PC-3 (cell line): ENCODE results near the gene ZNF165. TPM values are rescaled to one million over a fixed set of nuclear protein-coding genes. Genes with fewer than 3 reads are reported as not detected.

Experiments used
- ATAC-seq: fragments of 200-7000 bp; cut with Tn5 transposase; 2 replicates; pipeline ENCODE4 v1.9.1; 2020; ENCODE audit warnings: mild to moderate bottlenecking, moderate library complexity
- BruUV-seq: library from RNA; stranded (reverse); fragments of 400-500 nt; replicated peaks from 2 replicates; lab custom pipeline; 2021; lab: Mats Ljungman, UMichigan
- CTCF ChIA-PET: fragments of 300-600 bp; sonication (Branson Sonifier 250); formaldehyde crosslinking; loops from one replicate; lab custom pipeline; 2022; ENCODE audit warnings: antibody characterized with exemption; lab: Charles Lee
- POLR2A ChIA-PET: fragments of 300-600 bp; sonication (Branson Sonifier 250); formaldehyde crosslinking; loops from one replicate; lab custom pipeline; 2022; ENCODE audit warnings: antibody characterized with exemption; ENCODE audit not compliant: unreplicated experiment; lab: Charles Lee
- DNase-seq: peaks from one replicate; pipeline ENCODE4 v3.0.0-alpha.2; 2015
- H2AFZ ChIP-seq: fragments of 300-600 bp; sonication (generic); 2 replicates; pipeline ENCODE4 v1.6.0; 2016; ENCODE audit warnings: antibody characterized with exemption, low read length
- H3F3A ChIP-seq: fragments of 300-600 bp; sonication (generic); one replicate; pipeline ENCODE4 v1.6.0; 2017; ENCODE audit warnings: antibody characterized with exemption, low read length, control low read depth, mild to moderate bottlenecking; ENCODE audit not compliant: unreplicated experiment
- H3K27ac ChIP-seq: fragments of 300-600 bp; sonication (generic); 2 replicates; pipeline ENCODE4 v1.5.1; 2016; ENCODE audit warnings: mild to moderate bottlenecking, low read length
- H3K27me3 ChIP-seq: fragments of 300-600 bp; sonication (generic); 2 replicates; pipeline ENCODE4 v1.6.1; 2016; ENCODE audit warnings: low read length, mixed read lengths
- H3K36me3 ChIP-seq: fragments of 300-600 bp; sonication (generic); 2 replicates; pipeline ENCODE4 v1.6.1; 2016; ENCODE audit warnings: low read depth, mixed run types, low read length, mixed read lengths
- H3K4me1 ChIP-seq: fragments of 300-600 bp; sonication (generic); 2 replicates; pipeline ENCODE4 v1.5.1; 2016; ENCODE audit warnings: low read length; ENCODE audit not compliant: insufficient read depth
- H3K4me2 ChIP-seq: fragments of 300-600 bp; sonication (generic); 2 replicates; pipeline ENCODE4 v1.6.0; 2016; ENCODE audit warnings: low read length
- H3K4me3 ChIP-seq: fragments of 300-600 bp; sonication (generic); 2 replicates; pipeline ENCODE4 v1.5.1; 2016; ENCODE audit warnings: mild to moderate bottlenecking, low read length, mixed read lengths
- H3K79me2 ChIP-seq: fragments of 300-600 bp; sonication (generic); 2 replicates; pipeline ENCODE4 v1.6.1; 2017; ENCODE audit warnings: low read length, mixed read lengths
- H3K9ac ChIP-seq: fragments of 300-600 bp; sonication (generic); 2 replicates; pipeline ENCODE4 v1.6.0; 2016; ENCODE audit warnings: mild to moderate bottlenecking, low read length
- H3K9me2 ChIP-seq: fragments of 300-600 bp; sonication (generic); replicated peaks from 2 replicates; pipeline ENCODE4 v1.6.1; 2016; ENCODE audit warnings: mixed run types, low read length, mixed read lengths
- H3K9me3 ChIP-seq: fragments of 300-600 bp; sonication (generic); 2 replicates; pipeline ENCODE4 v1.6.1; 2016; ENCODE audit warnings: low read length, mixed read lengths
- H4K20me1 ChIP-seq: fragments of 300-600 bp; sonication (generic); 2 replicates; pipeline ENCODE4 v1.6.1; 2016; ENCODE audit warnings: low read length, mixed read lengths
- EZH2 ChIP-seq: fragments of 300-600 bp; sonication (generic); IDR thresholded peaks from one replicate; pipeline ENCODE4 v1.6.1; 2017; ENCODE audit warnings: antibody characterized with exemption, mild to moderate bottlenecking, low read length; ENCODE audit not compliant: unreplicated experiment
- EZH2phosphoT487 ChIP-seq: fragments of 300-600 bp; sonication (generic); IDR thresholded peaks from 2 replicates; pipeline ENCODE4 v1.6.1; 2018; ENCODE audit warnings: mild to moderate bottlenecking, antibody characterized with exemption, low read length, borderline replicate concordance
- intact Hi-C: fragments of 100-400 bp; cut with micrococcal nuclease; formaldehyde crosslinking; loops from 2 replicates; pipeline ENCODE4 v1.9.0; 2023
- total RNA-seq: library from RNA; depleted of rRNA; stranded (reverse); fragments of >200 nt; gene quantifications from 2 replicates; pipeline ENCODE4 v1.2.3, GENCODE V29; 2014
- TF ChIP-seq, protein P1 (sequence below): fragments of 300-600 bp; sonication (generic); conservative IDR thresholded peaks from 2 replicates; pipeline ENCODE4 v1.5.1; 2017; ENCODE audit warnings: antibody characterized with exemption, low read depth, mild to moderate bottlenecking, low read length

The ZNF165 gene
- total RNA-seq, 1 experiment from 2014 or later: 12.1 TPM

GRCh38 chr6:28124350-28124970, 44.1 kb downstream of the ZNF165 start, which contains the start of gene ZSCAN16:
TSS of gene ZSCAN16 (plus strand) at chr6:28124609. CDS start at chr6:28125444, 835 bp downstream.
- no TSS peak for BruUV-seq
- intact Hi-C loops: loop anchor here (1.0 kb wide), 2 partner anchors 17 to 259 kb away; partner anchors contain the start of gene ZKSCAN8
- no peak within 1 kb of the TSS for H3K27ac ChIP-seq
- H4K20me1 ChIP-seq: no peaks in the 10 kb centered on the region
- peak within 1 kb of the TSS; percentile 85 for H3K4me3 ChIP-seq
- peaks cover 9% of the 10 kb centered on the region; the same call in 1 of the 2 replicates for H3K4me1 ChIP-seq
- ATAC-seq: peak; percentile 99
- H3K36me3 ChIP-seq: no peaks in the 10 kb centered on the region; the same call in 1 of the 2 replicates
- no peaks in the 10 kb centered on the region for H3K27me3 ChIP-seq
- H3K9ac ChIP-seq: peak within 1 kb of the TSS; percentile 54
- CTCF ChIA-PET: interaction anchor here (0.6 kb wide), 1 partner anchor 158 kb away, joined by 5 read pairs; no protein-coding TSS in a partner anchor
- POLR2A ChIA-PET: interaction anchor here (0.6 kb wide), 4 partner anchors 20 to 305 kb away, joined by 3 to 12 read pairs (median 3); no protein-coding TSS in a partner anchor
- H3K9me3 ChIP-seq: no peaks in the 10 kb centered on the region
- H3K4me2 ChIP-seq: peak within 1 kb of the TSS; percentile 83
- peak within 1 kb of the TSS; percentile 91 for H2AFZ ChIP-seq
- H3F3A ChIP-seq: no peaks in the 10 kb centered on the region
- peak; percentile 91 for DNase-seq
- TF ChIP-seq, protein P1, sequence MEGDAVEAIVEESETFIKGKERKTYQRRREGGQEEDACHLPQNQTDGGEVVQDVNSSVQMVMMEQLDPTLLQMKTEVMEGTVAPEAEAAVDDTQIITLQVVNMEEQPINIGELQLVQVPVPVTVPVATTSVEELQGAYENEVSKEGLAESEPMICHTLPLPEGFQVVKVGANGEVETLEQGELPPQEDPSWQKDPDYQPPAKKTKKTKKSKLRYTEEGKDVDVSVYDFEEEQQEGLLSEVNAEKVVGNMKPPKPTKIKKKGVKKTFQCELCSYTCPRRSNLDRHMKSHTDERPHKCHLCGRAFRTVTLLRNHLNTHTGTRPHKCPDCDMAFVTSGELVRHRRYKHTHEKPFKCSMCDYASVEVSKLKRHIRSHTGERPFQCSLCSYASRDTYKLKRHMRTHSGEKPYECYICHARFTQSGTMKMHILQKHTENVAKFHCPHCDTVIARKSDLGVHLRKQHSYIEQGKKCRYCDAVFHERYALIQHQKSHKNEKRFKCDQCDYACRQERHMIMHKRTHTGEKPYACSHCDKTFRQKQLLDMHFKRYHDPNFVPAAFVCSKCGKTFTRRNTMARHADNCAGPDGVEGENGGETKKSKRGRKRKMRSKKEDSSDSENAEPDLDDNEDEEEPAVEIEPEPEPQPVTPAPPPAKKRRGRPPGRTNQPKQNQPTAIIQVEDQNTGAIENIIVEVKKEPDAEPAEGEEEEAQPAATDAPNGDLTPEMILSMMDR: no peak
- TF ChIP-seq EZH2: no peak
- TF ChIP-seq EZH2phosphoT487: no peak
- peaks cover 24% of the 10 kb centered on the region for H3K79me2 ChIP-seq
- H3K9me2 ChIP-seq: no peaks in the 10 kb centered on the region

- H4K20me1 ChIP-seq: no peaks in the 10 kb centered on the region
These were observed 44.6 kb downstream of the ZNF165 start for GRCh38 chr6:28124971-28125353.

More at GRCh38 chr6:28124971-28125353, 44.6 kb downstream of the ZNF165 start:
- no peaks in the 10 kb centered on the region for H3K9me3 ChIP-seq
- DNase-seq (no peak), ATAC-seq (peak; percentile 16)
- peak overlapping the region; percentile 85 for H3K4me3 ChIP-seq
- ChIA-PET POLR2A (interaction anchor here (0.6 to 0.7 kb wide), 2 partner anchors 151 to 306 kb away, joined by 3 to 12 read pairs; no protein-coding TSS in a partner anchor), CTCF (no interaction called here)
- no peaks in the 10 kb centered on the region for H3F3A ChIP-seq
- no peaks in the 10 kb centered on the region; the same call in 1 of the 2 replicates for H3K36me3 ChIP-seq
- peaks cover 9% of the 10 kb centered on the region; the same call in 1 of the 2 replicates for H3K4me1 ChIP-seq
- H3K4me2 ChIP-seq: peak overlapping the region; percentile 83
- peaks cover 25% of the 10 kb centered on the region for H3K79me2 ChIP-seq
- peak overlapping the region; percentile 91 for H2AFZ ChIP-seq
- H3K9me2 ChIP-seq: no peaks in the 10 kb centered on the region
- TF ChIP-seq, protein P1: no peak
- TF ChIP-seq EZH2phosphoT487 (no peak), EZH2 (no peak)
- peak overlapping the region; percentile 54 for H3K9ac ChIP-seq
- H3K27ac ChIP-seq: no peak overlapping the region
- TSS peak; percentile 67 for BruUV-seq
- no peaks in the 10 kb centered on the region for H3K27me3 ChIP-seq
- intact Hi-C loops: loop anchor here (1.0 kb wide), 2 partner anchors 16 to 258 kb away; partner anchors contain the start of gene ZKSCAN8
